ENCODE data around the gene UBE3D.

Gene UBE3D

DNA sequence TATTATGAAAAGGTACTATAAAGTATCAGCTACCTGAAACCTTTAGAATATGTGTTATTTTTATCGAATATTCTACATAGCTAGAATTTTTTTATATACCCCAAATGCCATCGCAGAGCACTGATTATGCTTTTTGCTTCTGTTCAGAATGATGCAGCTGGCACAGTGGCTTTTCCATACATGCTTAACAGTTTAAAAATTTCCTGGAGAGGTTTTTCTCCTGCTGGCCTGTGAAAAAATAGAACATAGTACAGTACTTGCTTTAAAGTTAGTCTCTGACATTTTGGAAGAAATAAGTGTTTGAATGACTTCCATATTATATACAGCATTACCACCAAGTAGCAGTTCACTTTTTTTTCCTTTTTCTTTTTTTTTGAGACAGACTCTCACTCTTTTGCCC, 7.1 kb upstream of the UBE3D start:
- Histone ChIP-seq H3K36me3 (ENCODE audit: insufficient read depth) (no peaks in the 10 kb centered on the region), H3K4me1 (ENCODE audit: low read depth, poor library complexity, severe bottlenecking) (peaks cover 26% of the 10 kb centered on the region), H3K4me3 (IDR thresholded peaks at IDR 0.05; ENCODE audit: insufficient read depth, low read depth, low read length) (no peak overlapping the region), H4K20me1 (ENCODE audit: insufficient read depth) (no peaks in the 10 kb centered on the region), H3K79me2 (ENCODE audit: insufficient read depth, low read depth) (peaks cover 17% of the 10 kb centered on the region), H3K4me2 (no peak overlapping the region), H2AFZ (ENCODE audit: low read depth) (no peak overlapping the region), H3K27ac (no peak overlapping the region), H3K27me3 (ENCODE audit: insufficient read depth, low read depth) (no peaks in the 10 kb centered on the region), H3K9ac (no peak overlapping the region)
- TF ChIP-seq, protein P1, sequence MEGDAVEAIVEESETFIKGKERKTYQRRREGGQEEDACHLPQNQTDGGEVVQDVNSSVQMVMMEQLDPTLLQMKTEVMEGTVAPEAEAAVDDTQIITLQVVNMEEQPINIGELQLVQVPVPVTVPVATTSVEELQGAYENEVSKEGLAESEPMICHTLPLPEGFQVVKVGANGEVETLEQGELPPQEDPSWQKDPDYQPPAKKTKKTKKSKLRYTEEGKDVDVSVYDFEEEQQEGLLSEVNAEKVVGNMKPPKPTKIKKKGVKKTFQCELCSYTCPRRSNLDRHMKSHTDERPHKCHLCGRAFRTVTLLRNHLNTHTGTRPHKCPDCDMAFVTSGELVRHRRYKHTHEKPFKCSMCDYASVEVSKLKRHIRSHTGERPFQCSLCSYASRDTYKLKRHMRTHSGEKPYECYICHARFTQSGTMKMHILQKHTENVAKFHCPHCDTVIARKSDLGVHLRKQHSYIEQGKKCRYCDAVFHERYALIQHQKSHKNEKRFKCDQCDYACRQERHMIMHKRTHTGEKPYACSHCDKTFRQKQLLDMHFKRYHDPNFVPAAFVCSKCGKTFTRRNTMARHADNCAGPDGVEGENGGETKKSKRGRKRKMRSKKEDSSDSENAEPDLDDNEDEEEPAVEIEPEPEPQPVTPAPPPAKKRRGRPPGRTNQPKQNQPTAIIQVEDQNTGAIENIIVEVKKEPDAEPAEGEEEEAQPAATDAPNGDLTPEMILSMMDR (conservative IDR thresholded peaks at IDR 0.05; ENCODE audit: low read depth, low read length) = no peak

DNA sequence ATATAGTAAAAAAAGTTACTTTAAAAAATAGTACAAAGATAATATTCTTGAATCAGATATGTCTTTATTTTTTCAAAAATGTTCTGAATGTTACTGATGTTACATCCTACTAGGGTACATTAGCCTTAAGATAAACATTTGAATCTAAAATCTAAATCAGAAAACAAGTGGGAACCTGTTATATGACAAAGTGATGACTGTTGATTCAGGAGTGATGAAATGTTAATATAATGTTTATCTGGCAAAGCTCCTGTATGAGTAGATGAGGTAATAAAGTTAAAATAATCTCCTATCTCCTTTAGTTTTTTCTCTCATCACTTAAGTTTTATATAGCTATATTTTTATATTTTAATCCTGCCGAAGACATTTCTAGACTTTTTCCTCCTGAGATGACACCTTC, 6.1 kb upstream of the UBE3D start:
- no peak overlapping the region for H2AFZ ChIP-seq (ENCODE audit: low read depth)
- no peaks in the 10 kb centered on the region for H3K27me3 ChIP-seq (ENCODE audit: insufficient read depth, low read depth)
- no peaks in the 10 kb centered on the region for H4K20me1 ChIP-seq (ENCODE audit: insufficient read depth)
- peaks cover 32% of the 10 kb centered on the region for H3K4me1 ChIP-seq (ENCODE audit: low read depth, poor library complexity, severe bottlenecking)
- TF ChIP-seq, protein P1 (conservative IDR thresholded peaks at IDR 0.05; ENCODE audit: low read depth, low read length) = no peak
- H3K79me2 ChIP-seq (ENCODE audit: insufficient read depth, low read depth) = peaks cover 17% of the 10 kb centered on the region
- H3K9ac ChIP-seq = no peak overlapping the region
- no peak overlapping the region for H3K4me2 ChIP-seq
- H3K4me3 ChIP-seq (IDR thresholded peaks at IDR 0.05; ENCODE audit: insufficient read depth, low read depth, low read length) = no peak overlapping the region
- H3K36me3 ChIP-seq (ENCODE audit: insufficient read depth) = no peaks in the 10 kb centered on the region
- H3K27ac ChIP-seq = no peak overlapping the region

DNA sequence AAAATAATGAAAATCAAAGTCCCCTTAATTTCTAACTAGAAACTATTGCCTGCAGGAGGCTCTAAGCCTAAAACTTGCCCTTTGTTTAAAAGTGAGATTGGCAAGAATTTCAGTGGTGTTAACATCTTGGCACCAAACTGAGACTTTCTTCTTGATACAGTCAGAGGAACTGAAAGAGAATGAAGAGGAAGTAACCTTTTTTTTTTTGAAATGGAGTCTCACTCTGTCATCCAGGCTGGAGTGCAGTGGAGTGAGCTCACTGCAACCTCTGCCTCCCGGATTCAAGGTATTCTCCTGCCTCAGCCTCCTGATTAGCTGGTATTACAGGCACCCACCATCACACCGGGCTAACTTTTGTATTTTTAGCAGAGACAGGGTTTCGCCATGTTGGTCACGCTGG, 5.4 kb upstream of the UBE3D start:
- no peaks in the 10 kb centered on the region for H4K20me1 ChIP-seq (ENCODE audit: insufficient read depth)
- no peak overlapping the region for H3K9ac ChIP-seq
- H2AFZ ChIP-seq (ENCODE audit: low read depth) = no peak overlapping the region
- no peaks in the 10 kb centered on the region for H3K36me3 ChIP-seq (ENCODE audit: insufficient read depth)
- no peak overlapping the region for H3K4me2 ChIP-seq
- H3K27ac ChIP-seq = no peak overlapping the region
- H3K4me3 ChIP-seq (IDR thresholded peaks at IDR 0.05; ENCODE audit: insufficient read depth, low read depth, low read length) = no peak overlapping the region
- TF ChIP-seq, protein P1 (conservative IDR thresholded peaks at IDR 0.05; ENCODE audit: low read depth, low read length) = no peak
- H3K79me2 ChIP-seq (ENCODE audit: insufficient read depth, low read depth) = peaks cover 17% of the 10 kb centered on the region
- H3K27me3 ChIP-seq (ENCODE audit: insufficient read depth, low read depth) = no peaks in the 10 kb centered on the region
- peaks cover 36% of the 10 kb centered on the region for H3K4me1 ChIP-seq (ENCODE audit: low read depth, poor library complexity, severe bottlenecking)

DNA sequence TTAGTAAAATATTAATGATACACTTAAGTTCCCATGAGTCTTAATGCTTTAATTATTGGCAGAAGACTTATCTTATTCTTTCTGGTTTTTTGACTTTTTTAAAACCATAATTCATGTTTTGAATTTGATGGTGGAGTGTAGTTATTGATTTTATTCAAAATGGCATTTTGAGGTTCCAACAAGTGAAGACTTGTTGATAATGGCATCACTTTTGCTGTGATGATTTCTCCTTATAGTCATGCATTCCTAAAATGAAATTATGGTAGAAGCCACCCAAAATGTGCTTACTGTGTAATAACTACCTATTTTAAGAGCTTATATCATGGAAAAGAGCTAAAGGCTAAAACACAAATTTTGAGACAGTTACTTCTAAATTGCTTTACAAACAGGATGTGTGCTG, 4.0 kb upstream of the UBE3D start:
- no peak overlapping the region for H2AFZ ChIP-seq (ENCODE audit: low read depth)
- no peak overlapping the region for H3K4me3 ChIP-seq (IDR thresholded peaks at IDR 0.05; ENCODE audit: insufficient read depth, low read depth, low read length)
- TF ChIP-seq, protein P1 (conservative IDR thresholded peaks at IDR 0.05; ENCODE audit: low read depth, low read length) = no peak
- H3K9ac ChIP-seq = no peak overlapping the region
- H3K27ac ChIP-seq = no peak overlapping the region
- peaks cover 17% of the 10 kb centered on the region for H3K79me2 ChIP-seq (ENCODE audit: insufficient read depth, low read depth)
- H3K4me1 ChIP-seq (ENCODE audit: low read depth, poor library complexity, severe bottlenecking) = peaks cover 39% of the 10 kb centered on the region
- H3K27me3 ChIP-seq (ENCODE audit: insufficient read depth, low read depth) = no peaks in the 10 kb centered on the region
- H3K4me2 ChIP-seq = peak overlapping the region; percentile 29; the same call in 1 of the 2 replicates
- no peaks in the 10 kb centered on the region for H3K36me3 ChIP-seq (ENCODE audit: insufficient read depth)
- no peaks in the 10 kb centered on the region for H4K20me1 ChIP-seq (ENCODE audit: insufficient read depth)

Measured in KMS-11 (cell line).